ENCODE results near the gene PTCD2. TPM values are rescaled to one million over a fixed set of nuclear protein-coding genes. Genes with fewer than 3 reads are reported as not detected.

PTCD2 gene
- total and polyA plus RNA-seq, 2 donors (not counting 1 experiment from before 2014, with no cell fraction given) = 10.3 to 15.9 TPM

DNA sequence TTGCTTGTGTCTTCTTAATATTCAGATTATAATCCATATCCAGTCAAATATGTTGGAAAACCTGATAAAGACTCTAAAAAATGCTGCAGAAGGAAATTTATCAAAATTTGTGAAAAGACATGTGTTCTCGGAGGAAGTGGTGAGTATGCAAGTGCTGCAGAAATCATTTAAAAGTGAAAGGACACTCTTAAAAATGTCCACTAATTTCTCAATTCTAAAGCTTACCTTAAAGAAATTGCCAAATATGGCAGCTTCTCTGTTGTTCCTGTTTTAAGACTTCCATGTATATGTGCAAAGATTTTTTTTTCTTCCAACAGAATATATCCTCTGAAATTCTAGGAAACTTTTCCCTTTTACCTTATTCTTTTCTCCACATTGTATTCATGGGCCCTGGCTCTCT, 32.4 kb downstream of the PTCD2 start:
- DNase-seq (ENCODE audit: low read depth in 2 of 2) = no peak
- Histone ChIP-seq H3K27me3 (ENCODE audit: control insufficient read depth, insufficient read depth, low read length) (no peaks in the 10 kb centered on the region), H3K4me2 (ENCODE audit: extremely low read depth, insufficient read depth, low read length) (no peak overlapping the region), H3K79me2 (ENCODE audit: control insufficient read depth, insufficient read depth, low read length) (no peaks in the 10 kb centered on the region), H2AFZ (ENCODE audit: low read length) (no peak overlapping the region), H3K4me1 (ENCODE audit: control insufficient read depth, extremely low read depth, insufficient read depth, low read length) (peaks cover 14% of the 10 kb centered on the region), H4K20me1 (ENCODE audit: control insufficient read depth, extremely low read depth, insufficient read depth, low read length) (no peaks in the 10 kb centered on the region), H3K9me3 (ENCODE audit: control insufficient read depth, insufficient read depth, low read depth, low read length) (no peaks in the 10 kb centered on the region), H3K27ac (ENCODE audit: insufficient read depth, low read length) (no peak overlapping the region), H3K4me3 (replicated peaks in 1 of 4; ENCODE audit: control extremely low read depth in 1 of 4, insufficient read depth in 1 of 4, low read depth in 3 of 4, low read length in 4 of 4) (no peak overlapping the region), H3K36me3 (ENCODE audit: control insufficient read depth, insufficient read depth, low read length) (no peaks in the 10 kb centered on the region), H3K9ac (ENCODE audit: insufficient read depth, low read length) (no peak overlapping the region)
- no peak for TF ChIP-seq EZH2 (IDR thresholded peaks at IDR 0.05; ENCODE audit: low read length, missing control alignments)
- no peak for TF ChIP-seq CTCF (conservative IDR thresholded peaks at IDR 0.05 in 1 of 2, IDR thresholded peaks at IDR 0.05 in 1 of 2; ENCODE audit: low read depth in 1 of 2, low read length in 2 of 2)

DNA sequence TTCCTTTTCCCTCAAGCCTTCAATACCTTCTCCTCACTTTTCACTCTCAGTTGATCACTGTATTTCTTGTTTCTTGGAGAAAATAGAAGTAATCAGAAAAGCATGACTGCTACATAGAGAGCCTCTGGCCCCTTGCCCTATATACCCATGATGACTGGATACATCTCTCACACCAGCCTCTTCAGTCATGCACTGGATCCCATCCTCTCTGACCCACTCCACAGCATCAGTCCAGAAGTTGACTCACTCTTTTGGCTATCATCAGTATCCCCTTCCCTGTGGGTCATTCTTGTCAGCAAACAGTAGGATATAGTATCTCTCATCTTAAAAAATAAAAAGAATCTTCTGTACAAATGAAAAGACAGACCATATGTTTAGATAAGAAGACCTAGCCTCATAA, 32.9 kb downstream of the PTCD2 start:
- no peaks in the 10 kb centered on the region for H3K79me2 ChIP-seq (ENCODE audit: control insufficient read depth, insufficient read depth, low read length)
- no peak overlapping the region for H3K4me3 ChIP-seq (replicated peaks in 1 of 4; ENCODE audit: control extremely low read depth in 1 of 4, insufficient read depth in 1 of 4, low read depth in 3 of 4, low read length in 4 of 4)
- H3K4me2 ChIP-seq (ENCODE audit: extremely low read depth, insufficient read depth, low read length) = no peak overlapping the region
- H3K4me1 ChIP-seq (ENCODE audit: control insufficient read depth, extremely low read depth, insufficient read depth, low read length) = peaks cover 11% of the 10 kb centered on the region
- peak; percentile 68 to 89 for DNase-seq (ENCODE audit: low read depth in 2 of 2)
- H3K9ac ChIP-seq (ENCODE audit: insufficient read depth, low read length) = no peak overlapping the region
- H3K36me3 ChIP-seq (ENCODE audit: control insufficient read depth, insufficient read depth, low read length) = no peaks in the 10 kb centered on the region
- no peak overlapping the region for H2AFZ ChIP-seq (ENCODE audit: low read length)
- TF ChIP-seq EZH2 (IDR thresholded peaks at IDR 0.05; ENCODE audit: low read length, missing control alignments) (no peak), CTCF (conservative IDR thresholded peaks at IDR 0.05 in 1 of 2, IDR thresholded peaks at IDR 0.05 in 1 of 2; ENCODE audit: low read depth in 1 of 2, low read length in 2 of 2) (no peak)
- H3K27ac ChIP-seq (ENCODE audit: insufficient read depth, low read length) = no peak overlapping the region
- H4K20me1 ChIP-seq (ENCODE audit: control insufficient read depth, extremely low read depth, insufficient read depth, low read length) = no peaks in the 10 kb centered on the region
- H3K9me3 ChIP-seq (ENCODE audit: control insufficient read depth, insufficient read depth, low read depth, low read length) = no peaks in the 10 kb centered on the region
- H3K27me3 ChIP-seq (ENCODE audit: control insufficient read depth, insufficient read depth, low read length) = no peaks in the 10 kb centered on the region

- Histone ChIP-seq H4K20me1 (ENCODE audit: control insufficient read depth, extremely low read depth, insufficient read depth, low read length) (no peaks in the 10 kb centered on the region), H3K79me2 (ENCODE audit: control insufficient read depth, insufficient read depth, low read length) (no peaks in the 10 kb centered on the region), H3K4me1 (ENCODE audit: control insufficient read depth, extremely low read depth, insufficient read depth, low read length) (peaks cover 2% of the 10 kb centered on the region), H3K27ac (ENCODE audit: insufficient read depth, low read length) (no peak overlapping the region), H3K4me2 (ENCODE audit: extremely low read depth, insufficient read depth, low read length) (no peak overlapping the region), H3K9me3 (ENCODE audit: control insufficient read depth, insufficient read depth, low read depth, low read length) (no peaks in the 10 kb centered on the region), H3K36me3 (ENCODE audit: control insufficient read depth, insufficient read depth, low read length) (peaks cover 4% of the 10 kb centered on the region), H3K27me3 (ENCODE audit: control insufficient read depth, insufficient read depth, low read length) (no peaks in the 10 kb centered on the region), H3K9ac (ENCODE audit: insufficient read depth, low read length) (no peak overlapping the region), H3K4me3 (replicated peaks in 1 of 4; ENCODE audit: control extremely low read depth in 1 of 4, insufficient read depth in 1 of 4, low read depth in 3 of 4, low read length in 4 of 4) (no peak overlapping the region), H2AFZ (ENCODE audit: low read length) (no peak overlapping the region)
- peak in 1 of 2 donors; percentile 52 for TF ChIP-seq CTCF (conservative IDR thresholded peaks at IDR 0.05 in 1 of 2, IDR thresholded peaks at IDR 0.05 in 1 of 2; ENCODE audit: low read depth in 1 of 2, low read length in 2 of 2)
- TF ChIP-seq EZH2 (IDR thresholded peaks at IDR 0.05; ENCODE audit: low read length, missing control alignments) = no peak
- DNase-seq (ENCODE audit: low read depth in 2 of 2) = peak; percentile 22 to 35
Measured at GRCh38 chr5:72355706-72356299, 35.6 kb downstream of the PTCD2 start.
